ENCODE data around the gene HPD.

GRCh38 chr12:121807642-121808347 is 50.9 kb downstream of the HPD start:
- TF ChIP-seq CTCF (conservative IDR thresholded peaks at IDR 0.05; ENCODE audit: low read depth, low read length) (no peak), MAFK (IDR thresholded peaks at IDR 0.05; ENCODE audit: low read depth, low read length) (no peak), POLR2A (IDR thresholded peaks at IDR 0.05; ENCODE audit: low read depth, low read length) (no peak), BHLHE40 (IDR thresholded peaks at IDR 0.05; ENCODE audit: low read depth, low read length) (no peak), MAZ (IDR thresholded peaks at IDR 0.05; ENCODE audit: borderline replicate concordance, low read depth, low read length) (no peak), MXI1 (IDR thresholded peaks at IDR 0.05; ENCODE audit: borderline replicate concordance, low read depth, low read length) (no peak)
